Activated CD8-positive, alpha-beta memory T cell treated with anti-CD3 and anti-CD28 coated beads for 36 hours (primary cell): ENCODE results near the gene PLK3. TPM values are rescaled to one million over a fixed set of nuclear protein-coding genes. Genes with fewer than 3 reads are reported as not detected.

Experiments
- CTCF ChIA-PET: fragments of 350-600 bp; sonication (Branson Sonifier 250); formaldehyde crosslinking; loops from one replicate; lab custom pipeline; 2021; ENCODE audit warnings: antibody characterized with exemption; lab: Charles Lee
- POLR2A ChIA-PET: fragments of 350-600 bp; sonication (Branson Sonifier 250); formaldehyde crosslinking; loops from one replicate; lab custom pipeline; 2021; ENCODE audit warnings: antibody characterized with exemption; lab: Charles Lee
- total RNA-seq, 2 experiments: library from RNA; stranded (reverse); gene quantifications; one replicate each; pipeline ENCODE4 v1.2.3, GENCODE V29; 2021

The PLK3 gene
- total RNA-seq, 2 experiments from 2014 or later: 96.6 to 105 TPM

DNA sequence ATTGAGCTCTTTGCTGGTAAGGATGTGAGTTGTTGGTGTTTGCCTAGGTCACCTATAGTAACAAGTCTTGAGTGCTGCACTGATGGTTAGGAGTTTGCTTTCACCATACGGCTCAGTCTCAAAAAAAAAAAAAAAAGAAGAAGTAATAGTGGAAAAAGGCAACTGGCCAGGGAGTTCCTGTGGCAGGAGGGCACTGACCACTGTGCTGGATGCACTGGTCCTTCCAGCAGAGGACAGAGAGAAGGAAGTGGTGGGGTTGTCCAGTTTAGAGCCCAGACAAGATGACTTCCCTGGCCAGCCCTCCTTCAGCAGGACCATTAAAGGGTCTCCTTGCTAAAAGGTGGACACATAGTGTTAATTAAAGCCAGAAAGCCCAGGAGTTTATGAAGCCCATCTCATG, 54.8 kb downstream of the PLK3 start:
- ChIA-PET CTCF (interaction anchor here (0.7 kb wide), 1 partner anchor 32 kb away, joined by 3 read pairs; no protein-coding TSS in a partner anchor), POLR2A (no interaction called here)

Other genes starting within 250 kb of the PLK3 start
- 1 to 10 TPM; 2.8 to 2.9 TPM for gene TMEM53, start 125.9 kb upstream of the PLK3 start, total RNA-seq
- gene ARMH1, start 125.7 kb upstream of the PLK3 start, total RNA-seq: 10 to 100 TPM; 49.6 to 52.0 TPM
- not detected for gene RNU5D-1, start 69.2 kb upstream of the PLK3 start, total RNA-seq
- gene KIF2C, start 60.5 kb upstream of the PLK3 start, total RNA-seq: 10 to 100 TPM; 45.4 to 49.1 TPM
- gene RPS8, start 24.8 kb upstream of the PLK3 start, total RNA-seq: 1,000 to 10,000 TPM; 2,525 to 2,551 TPM
- 1 to 10 TPM; 1.1 to 1.3 TPM for gene BEST4, start 12.2 kb upstream of the PLK3 start, total RNA-seq
- gene DYNLT4, start 7.0 kb downstream of the PLK3 start, total RNA-seq: not detected
- gene BTBD19, start 8.1 kb downstream of the PLK3 start, total RNA-seq: 1 to 10 TPM; 8.2 to 9.6 TPM
- gene PTCH2, start 42.9 kb downstream of the PLK3 start, total RNA-seq: under 1 TPM; 0.46 to 0.51 TPM
- 10 to 100 TPM; 55.4 to 56.8 TPM for gene EIF2B3, start 186.2 kb downstream of the PLK3 start, total RNA-seq
- 10 to 100 TPM; 29.9 TPM for gene HECTD3, start 210.9 kb downstream of the PLK3 start, total RNA-seq
- 100 to 1,000 TPM; 124 to 127 TPM for gene UROD, start 211.9 kb downstream of the PLK3 start, total RNA-seq